GM18505 (cell line): ENCODE data around the gene MYBPHL.

Source experiments
- ATAC-seq: cut with Tn5 transposase; IDR thresholded peaks from one replicate; pipeline ENCODE4 v1.9.1; 2021; ENCODE audit not compliant: unreplicated experiment
- POLR2A ChIP-seq: IDR thresholded peaks from 4 replicates; pipeline ENCODE4 v1.6.1; 2011; ENCODE audit warnings: borderline replicate concordance; ENCODE audit not compliant: insufficient read depth, insufficient read length; ENCODE audit errors: extremely low read depth

Gene MYBPHL

DNA sequence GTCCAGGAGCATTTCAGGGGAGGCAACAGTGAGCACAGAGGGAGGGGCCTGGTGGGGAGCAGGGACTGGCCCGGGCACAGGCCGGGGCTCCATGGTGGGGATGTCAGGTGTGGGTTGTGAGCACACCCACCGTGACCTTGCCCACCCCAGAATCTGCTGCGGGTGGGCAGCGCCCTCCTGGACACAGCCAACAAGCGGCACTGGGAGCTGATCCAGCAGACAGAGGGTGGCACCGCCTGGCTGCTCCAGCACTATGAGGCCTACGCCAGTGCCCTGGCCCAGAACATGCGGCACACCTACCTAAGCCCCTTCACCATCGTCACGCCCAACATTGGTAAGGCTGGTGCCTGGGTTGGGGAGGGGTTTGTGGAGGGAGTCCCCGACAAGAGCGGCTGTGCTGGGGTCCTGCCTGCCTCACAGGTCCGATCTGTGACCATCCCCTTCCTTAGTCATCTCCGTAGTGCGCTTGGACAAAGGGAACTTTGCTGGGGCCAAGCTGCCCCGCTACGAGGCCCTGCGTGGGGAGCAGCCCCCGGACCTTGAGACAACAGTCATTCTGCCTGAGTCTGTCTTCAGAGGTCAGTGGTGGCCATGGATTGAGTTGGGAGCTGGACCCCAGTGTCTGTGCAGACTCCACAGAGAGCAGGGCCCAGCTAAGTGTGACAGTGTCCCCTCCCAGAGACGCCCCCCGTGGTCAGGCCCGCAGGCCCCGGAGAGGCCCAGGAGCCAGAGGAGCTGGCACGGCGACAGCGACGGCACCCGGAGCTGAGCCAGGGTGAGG is 38.2 kb downstream of the MYBPHL start:
- no peak for TF ChIP-seq POLR2A
- ATAC-seq, result no peak

GRCh38 chr1:109267743-109268300 is 39.0 kb downstream of the MYBPHL start:
- ATAC-seq, result no peak
- TF ChIP-seq POLR2A, result no peak

DNA sequence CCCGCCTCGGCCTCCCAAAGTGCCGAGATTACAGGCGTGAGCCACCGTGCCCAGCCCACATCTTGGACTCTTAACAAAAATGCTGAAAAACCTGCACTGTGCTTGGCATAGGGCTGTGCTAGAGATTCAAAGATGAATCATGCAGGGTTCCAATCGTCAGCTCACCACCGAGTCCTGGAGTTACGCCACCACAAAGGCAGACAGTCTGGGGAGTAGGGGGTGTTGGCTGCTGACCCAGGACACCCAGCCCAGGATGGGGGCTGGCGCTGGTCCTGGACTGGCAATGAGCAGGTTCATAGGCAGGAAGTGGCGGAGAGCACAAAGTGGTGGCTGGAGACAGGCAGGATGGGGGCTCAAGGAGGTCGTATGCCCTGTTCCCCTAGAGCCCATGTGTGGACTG is 39.8 kb downstream of the MYBPHL start:
- no peak for TF ChIP-seq POLR2A
- no peak for ATAC-seq

- no peak for TF ChIP-seq POLR2A
- ATAC-seq, result no peak
These were observed 41.0 kb downstream of the MYBPHL start for GRCh38 chr1:109265741-109266330.

DNA sequence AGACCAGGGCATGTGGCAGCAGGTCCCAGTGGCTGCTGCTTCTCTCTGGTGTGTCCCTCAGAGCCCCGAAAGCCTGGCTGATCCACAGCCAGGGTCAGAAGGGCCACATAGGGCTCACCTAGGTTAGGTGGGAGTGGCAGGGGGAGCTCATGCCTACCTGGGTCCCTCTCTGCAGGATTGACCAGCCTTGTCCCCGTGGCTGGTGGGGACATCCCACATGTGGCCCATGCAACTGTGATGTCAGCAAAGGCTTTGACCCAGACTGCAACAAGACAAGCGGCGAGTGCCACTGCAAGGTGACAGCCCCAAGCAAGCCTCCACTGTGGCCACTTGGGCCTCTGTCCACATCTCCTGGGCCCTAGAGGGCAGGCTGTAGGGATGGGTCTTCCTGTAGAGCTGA is 41.8 kb downstream of the MYBPHL start:
- ATAC-seq, result no peak
- no peak for TF ChIP-seq POLR2A

DNA sequence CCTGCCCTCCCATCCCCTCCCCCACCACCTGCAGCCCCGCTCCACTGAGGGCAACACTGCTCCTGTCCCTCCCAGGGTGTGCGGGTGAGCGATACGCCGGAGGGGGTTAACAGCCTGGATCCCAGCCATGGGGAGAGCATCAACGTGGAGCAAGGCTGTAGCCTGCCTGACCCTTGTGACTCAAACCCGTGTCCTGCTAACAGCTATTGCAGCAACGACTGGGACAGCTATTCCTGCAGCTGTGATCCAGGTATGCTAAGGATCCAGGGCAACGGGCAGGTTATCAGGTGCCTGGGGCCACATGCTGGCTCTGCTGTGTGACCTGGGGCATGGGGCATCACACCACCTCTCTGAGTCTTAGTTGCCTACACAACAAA is 42.4 kb downstream of the MYBPHL start:
- TF ChIP-seq POLR2A, result no peak

GRCh38 chr1:109263597-109264378 is 43.0 kb downstream of the MYBPHL start:
- ATAC-seq, result no peak

More for the DNA sequence above, 42.4 kb downstream of the MYBPHL start:
- no peak for ATAC-seq

GRCh38 chr1:109263234-109263596 is 43.6 kb downstream of the MYBPHL start:
- no peak for ATAC-seq
- TF ChIP-seq POLR2A, result no peak

More at GRCh38 chr1:109263597-109264378, 43.0 kb downstream of the MYBPHL start:
- TF ChIP-seq POLR2A, result no peak

DNA sequence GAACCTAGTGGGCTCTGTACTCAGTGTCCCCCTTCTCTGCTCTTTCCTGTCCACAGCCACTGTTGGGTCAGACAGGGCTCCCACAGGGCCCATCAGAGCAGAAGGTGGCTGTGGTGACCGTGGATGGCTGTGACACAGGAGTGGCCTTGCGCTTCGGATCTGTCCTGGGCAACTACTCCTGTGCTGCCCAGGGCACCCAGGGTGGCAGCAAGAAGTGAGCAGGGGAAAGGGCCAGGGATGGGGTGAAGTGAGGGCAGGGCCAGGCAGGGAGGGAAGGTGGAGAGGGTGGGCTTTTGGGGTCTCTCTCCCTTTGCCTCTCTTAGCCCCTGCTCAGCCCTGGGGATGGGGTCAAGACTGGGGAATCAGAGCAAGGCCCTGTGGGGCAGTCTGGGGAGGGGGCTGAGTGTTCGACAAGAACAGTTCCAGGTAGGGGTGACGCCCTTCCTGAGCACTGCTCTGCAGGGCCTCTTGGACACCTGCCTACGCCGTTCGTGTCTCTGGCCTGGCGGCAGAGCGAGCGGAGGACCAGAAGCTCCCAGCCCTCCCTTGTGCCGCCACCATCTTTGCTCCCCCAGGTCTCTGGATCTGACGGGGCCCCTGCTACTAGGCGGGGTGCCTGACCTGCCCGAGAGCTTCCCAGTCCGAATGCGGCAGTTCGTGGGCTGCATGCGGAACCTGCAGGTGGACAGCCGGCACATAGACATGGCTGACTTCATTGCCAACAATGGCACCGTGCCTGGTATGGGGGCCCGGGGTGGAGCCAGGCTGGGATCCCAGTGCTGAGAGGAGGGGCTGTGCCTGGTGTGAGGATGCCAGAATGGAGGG is 44.4 kb downstream of the MYBPHL start:
- ATAC-seq, result no peak
- no peak for TF ChIP-seq POLR2A

DNA sequence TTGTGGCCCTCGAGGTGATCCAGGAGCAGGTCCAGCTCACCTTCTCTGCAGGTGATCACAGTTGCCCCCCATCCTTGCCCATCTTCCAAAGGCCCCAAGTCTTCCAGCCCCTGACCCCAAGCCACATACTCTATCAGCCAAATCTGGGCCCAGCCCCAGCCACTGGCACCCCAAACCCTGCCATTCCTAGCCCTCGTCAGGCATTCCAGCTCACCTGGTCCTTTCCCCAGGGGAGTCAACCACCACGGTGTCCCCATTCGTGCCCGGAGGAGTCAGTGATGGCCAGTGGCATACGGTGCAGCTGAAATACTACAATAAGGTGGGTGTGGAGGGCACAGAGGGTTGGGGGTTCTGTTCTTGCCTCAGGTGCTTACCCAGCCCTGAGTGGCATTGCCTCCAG is 45.2 kb downstream of the MYBPHL start:
- no peak for ATAC-seq

DNA sequence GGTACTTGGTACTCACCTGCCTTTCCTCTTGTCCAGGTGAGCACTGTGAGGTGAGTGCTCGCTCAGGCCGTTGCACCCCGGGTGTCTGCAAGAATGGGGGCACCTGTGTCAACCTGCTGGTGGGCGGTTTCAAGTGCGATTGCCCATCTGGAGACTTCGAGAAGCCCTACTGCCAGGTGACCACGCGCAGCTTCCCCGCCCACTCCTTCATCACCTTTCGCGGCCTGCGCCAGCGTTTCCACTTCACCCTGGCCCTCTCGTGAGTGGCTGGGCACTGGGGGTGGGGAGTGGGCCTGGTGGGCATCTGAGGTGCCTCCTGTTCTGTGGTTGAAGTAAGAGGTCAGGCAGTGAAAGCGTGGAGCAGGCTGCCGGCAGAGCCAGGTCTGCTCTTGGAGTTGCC is 45.8 kb downstream of the MYBPHL start:
- ATAC-seq, result no peak
- no peak for TF ChIP-seq POLR2A

More for the DNA sequence above, 45.2 kb downstream of the MYBPHL start:
- no peak for TF ChIP-seq POLR2A

- no peak for ATAC-seq
These were observed 46.9 kb downstream of the MYBPHL start for GRCh38 chr1:109259674-109260557.

More at GRCh38 chr1:109259674-109260557, 46.9 kb downstream of the MYBPHL start:
- TF ChIP-seq POLR2A, result no peak
